PC-9 (cell line): ENCODE results near the gene METTL16. TPM values are rescaled to one million over a fixed set of nuclear protein-coding genes. Genes with fewer than 3 reads are reported as not detected.

Experiments used
- BruUV-seq: library from RNA; stranded (reverse); fragments of 400-500 nt; replicated peaks from 2 replicates; lab custom pipeline; 2021; lab: Mats Ljungman, UMichigan
- CTCF ChIA-PET: fragments of 300-600 bp; sonication (Branson Sonifier 250); formaldehyde crosslinking; loops from one replicate; lab custom pipeline; 2022; ENCODE audit warnings: antibody characterized with exemption; lab: Charles Lee
- POLR2A ChIA-PET: fragments of 300-600 bp; sonication (Branson Sonifier 250); formaldehyde crosslinking; loops from one replicate; lab custom pipeline; 2022; ENCODE audit warnings: antibody characterized with exemption; ENCODE audit not compliant: unreplicated experiment; lab: Charles Lee
- DNase-seq, 2 experiments: peaks; one replicate each; pipeline versions ENCODE4 v3.0.0 to v3.0.0-alpha.2; 2015 to 2022; ENCODE audit warnings: mixed read lengths in 1 of 2
- H2AFZ ChIP-seq: fragments of 200-600 bp; sonication (generic); 2 replicates; pipeline ENCODE4 v1.8.1; 2017; ENCODE audit warnings: antibody characterized with exemption
- H3F3A ChIP-seq: fragments of 200-600 bp; sonication (generic); 2 replicates; pipeline ENCODE4 v1.8.1; 2017; ENCODE audit warnings: antibody characterized with exemption, mild to moderate bottlenecking, low read depth; ENCODE audit not compliant: insufficient read depth
- H3K27ac ChIP-seq: fragments of 200-600 bp; sonication (generic); 2 replicates; pipeline ENCODE4 v1.6.1; 2016; ENCODE audit warnings: mixed run types
- H3K27me3 ChIP-seq: fragments of 200-600 bp; sonication (generic); 2 replicates; pipeline ENCODE4 v1.6.1; 2016; ENCODE audit warnings: low read depth, mixed run types; ENCODE audit not compliant: insufficient read depth
- H3K36me3 ChIP-seq: fragments of 200-600 bp; sonication (generic); 2 replicates; pipeline ENCODE4 v1.6.1; 2016; ENCODE audit warnings: low read depth, mixed run types
- H3K4me1 ChIP-seq: fragments of 200-600 bp; sonication (generic); replicated peaks from 2 replicates; pipeline ENCODE4 v1.6.1; 2016; ENCODE audit warnings: mixed run types; ENCODE audit not compliant: insufficient read depth
- H3K4me2 ChIP-seq: fragments of 200-600 bp; sonication (generic); 2 replicates; pipeline ENCODE4 v1.6.1; 2017; ENCODE audit warnings: mixed run types
- H3K4me3 ChIP-seq: fragments of 200-600 bp; sonication (generic); 2 replicates; pipeline ENCODE4 v1.6.1; 2016; ENCODE audit warnings: mixed run types
- H3K79me2 ChIP-seq: fragments of 200-600 bp; sonication (generic); 2 replicates; pipeline ENCODE4 v1.6.1; 2017; ENCODE audit warnings: low read depth, mixed run types
- H3K9me2 ChIP-seq: fragments of 200-600 bp; sonication (generic); 2 replicates; pipeline ENCODE4 v1.8.1; 2017; ENCODE audit warnings: mild to moderate bottlenecking; ENCODE audit not compliant: insufficient read depth
- H3K9me3 ChIP-seq: fragments of 200-600 bp; sonication (generic); 2 replicates; pipeline ENCODE4 v1.8.1; 2016; ENCODE audit warnings: low read depth; ENCODE audit not compliant: insufficient read depth
- H4K20me1 ChIP-seq: fragments of 200-600 bp; sonication (generic); 2 replicates; pipeline ENCODE4 v1.8.1; 2017; ENCODE audit not compliant: insufficient read depth
- CTCF ChIP-seq: fragments of 200-600 bp; sonication (generic); conservative IDR thresholded peaks from 2 replicates; pipeline ENCODE4 v1.6.1; 2017; ENCODE audit warnings: mixed run types, antibody characterized with exemption, mild to moderate bottlenecking, moderate library complexity
- EZH2 ChIP-seq: fragments of 200-600 bp; sonication (generic); IDR thresholded peaks from 2 replicates; pipeline ENCODE4 v1.8.0; 2017; ENCODE audit warnings: antibody characterized with exemption, low read depth
- intact Hi-C: fragments of 100-400 bp; cut with micrococcal nuclease; formaldehyde crosslinking; loops from one replicate; pipeline ENCODE4 v1.10.0; 2022; ENCODE audit not compliant: unreplicated experiment
- total RNA-seq: library from RNA; stranded (reverse); gene quantifications from 2 replicates; pipeline ENCODE4 v1.2.3, GENCODE V29; 2021

The METTL16 gene
- total RNA-seq, 1 experiment from 2014 or later, result 46.2 TPM

DNA sequence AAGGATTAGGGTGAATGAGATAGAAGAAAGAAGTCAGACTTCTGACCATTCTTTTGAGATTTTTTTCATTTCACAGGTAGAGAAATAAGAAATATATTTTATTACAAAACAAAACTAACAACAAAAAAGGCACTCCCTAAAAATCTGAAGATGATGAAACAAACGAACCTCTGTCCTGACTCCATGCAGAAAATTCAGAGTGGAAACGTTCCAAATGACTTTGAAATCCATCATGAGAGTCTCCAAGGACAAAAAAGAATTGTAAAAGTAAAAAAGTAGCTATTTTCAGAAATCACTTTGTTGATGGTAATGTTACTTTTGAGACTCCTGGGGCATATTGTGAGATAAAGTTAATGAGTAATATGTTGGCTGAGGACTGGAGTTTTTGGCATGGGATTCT, 84.5 kb downstream of the METTL16 start:
- Histone ChIP-seq H3K79me2 (no peaks in the 10 kb centered on the region), H3K4me3 (no peak overlapping the region), H3K4me1 (no peaks in the 10 kb centered on the region), H3F3A (peaks cover 7% of the 10 kb centered on the region; the same call in 1 of the 2 replicates), H4K20me1 (0 out of 2 replicates have a peak, but pooled peaks cover 2% of the 10 kb centered on the region), H2AFZ (no peak overlapping the region), H3K9me3 (no peaks in the 10 kb centered on the region), H3K4me2 (no peak overlapping the region), H3K27ac (no peak overlapping the region), H3K27me3 (no peaks in the 10 kb centered on the region), H3K36me3 (no peaks in the 10 kb centered on the region), H3K9me2 (no peaks in the 10 kb centered on the region)
- ChIA-PET CTCF (no interaction called here), POLR2A (no interaction called here)
- no peak for DNase-seq
- intact Hi-C loops, result no loop called here
- TF ChIP-seq CTCF (no peak), EZH2 (no peak)
- BruUV-seq, result no TSS peak

- H2AFZ ChIP-seq, result no peak overlapping the region
- H3K36me3 ChIP-seq, result no peaks in the 10 kb centered on the region; the same call in 1 of the 2 replicates
- no peaks in the 10 kb centered on the region for H3K27me3 ChIP-seq
- no peak overlapping the region for H3K27ac ChIP-seq
- no peaks in the 10 kb centered on the region for H3K79me2 ChIP-seq
- TF ChIP-seq EZH2 (no peak), CTCF (no peak)
- intact Hi-C loops, result no loop called here
- no peak for DNase-seq
- POLR2A ChIA-PET, result no interaction called here
- H4K20me1 ChIP-seq, result no peaks in the 10 kb centered on the region
- H3K4me1 ChIP-seq, result no peaks in the 10 kb centered on the region
- CTCF ChIA-PET, result no interaction called here
- no TSS peak for BruUV-seq
- no peak overlapping the region for H3K4me2 ChIP-seq
- no peaks in the 10 kb centered on the region for H3K9me2 ChIP-seq
- peaks cover 7% of the 10 kb centered on the region for H3F3A ChIP-seq
- no peak overlapping the region for H3K4me3 ChIP-seq
- no peaks in the 10 kb centered on the region for H3K9me3 ChIP-seq
Measured at GRCh38 chr17:2423271-2423670, 88.4 kb downstream of the METTL16 start.

- H3F3A ChIP-seq, result peaks cover 12% of the 10 kb centered on the region
- ChIA-PET POLR2A (no interaction called here), CTCF (no interaction called here)
- no peaks in the 10 kb centered on the region for H4K20me1 ChIP-seq
- H3K27me3 ChIP-seq, result no peaks in the 10 kb centered on the region
- H3K27ac ChIP-seq, result no peak overlapping the region
- H3K9me3 ChIP-seq, result no peaks in the 10 kb centered on the region
- no peaks in the 10 kb centered on the region for H3K4me1 ChIP-seq
- intact Hi-C loops, result no loop called here
- BruUV-seq, result no TSS peak
- H3K79me2 ChIP-seq, result no peaks in the 10 kb centered on the region
- no peaks in the 10 kb centered on the region for H3K9me2 ChIP-seq
- DNase-seq, result peak in 1 of 2 experiments; percentile 21
- no peak overlapping the region for H3K4me2 ChIP-seq
- TF ChIP-seq EZH2 (no peak), CTCF (peak; percentile 41; the same call in 1 of the 2 replicates)
- H3K36me3 ChIP-seq, result no peaks in the 10 kb centered on the region; the same call in 1 of the 2 replicates
- H2AFZ ChIP-seq, result no peak overlapping the region
- no peak overlapping the region for H3K4me3 ChIP-seq
Measured at GRCh38 chr17:2421315-2422147, 90.2 kb downstream of the METTL16 start.
